ENCODE measurements around the gene CDKAL1. TPM values are rescaled to one million over a fixed set of nuclear protein-coding genes. Genes with fewer than 3 reads are reported as not detected.
"Not testable (repeated sequence)": the region's sequence is repeated elsewhere in the genome, so short reads cannot be mapped to it uniquely, and the experiment has no call there.

CDKAL1 gene
- total RNA-seq, 2 experiments from 2014 or later: 20.4 TPM

DNA sequence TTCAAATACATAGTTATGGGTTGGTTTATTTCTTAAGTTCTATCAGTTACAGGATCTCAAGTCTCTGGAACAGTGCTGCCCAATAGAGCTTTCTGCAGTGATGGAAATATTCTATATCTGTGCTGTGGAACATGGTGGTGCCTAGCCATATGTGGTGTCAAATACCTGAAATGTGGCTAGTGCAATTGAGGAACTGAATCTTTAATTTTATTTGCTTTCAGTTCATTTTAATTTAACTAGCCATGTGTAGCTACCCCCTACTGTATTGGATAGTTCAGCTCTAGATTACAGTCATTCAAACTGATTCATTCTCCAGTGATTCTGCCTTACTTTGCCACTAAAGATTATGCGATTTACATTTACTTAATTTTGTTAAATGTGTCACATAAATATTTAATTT, 503.2 kb downstream of the CDKAL1 start:
- Mint-ChIP-seq H3K4me1 (ENCODE audit: low read depth) (no peaks in the 10 kb centered on the region), H3K4me3 (no peak overlapping the region), H3K27me3 (ENCODE audit: low read depth) (no peaks in the 10 kb centered on the region), H3K36me3 (ENCODE audit: low read depth) (peaks cover 3% of the 10 kb centered on the region), H3K9me3 (no peaks in the 10 kb centered on the region), H3K27ac (no peak overlapping the region)
- DNase-seq: no peak
- CTCF ChIA-PET: no interaction called here
- intact Hi-C loops (cut with micrococcal nuclease): no loop called here

DNA sequence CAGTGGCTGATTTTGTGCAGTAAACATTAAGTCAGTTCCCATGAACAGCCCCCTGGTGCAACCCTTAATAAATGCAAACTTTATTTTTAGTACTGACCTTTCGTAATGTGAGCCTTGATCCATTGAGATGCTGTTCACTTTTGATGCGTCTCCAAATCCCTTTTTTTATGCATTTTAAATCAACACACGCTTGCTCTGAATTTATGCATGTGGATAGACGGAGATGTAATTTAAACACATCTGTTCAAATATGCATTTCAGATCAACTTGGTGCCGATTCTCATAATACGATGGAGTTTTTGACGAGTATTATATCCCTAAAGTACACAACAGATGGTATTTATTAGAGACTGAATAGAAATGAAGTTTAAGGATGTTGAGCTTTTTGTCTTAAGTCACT, 505.7 kb downstream of the CDKAL1 start:
- no peak overlapping the region for H3K4me3 Mint-ChIP-seq
- H3K27ac Mint-ChIP-seq: no peak overlapping the region
- intact Hi-C loops (cut with micrococcal nuclease): no loop called here
- H3K9me3 Mint-ChIP-seq: no peaks in the 10 kb centered on the region
- DNase-seq: no peak
- peaks cover 8% of the 10 kb centered on the region for H3K36me3 Mint-ChIP-seq (ENCODE audit: low read depth)
- CTCF ChIA-PET: no interaction called here
- no peaks in the 10 kb centered on the region for H3K27me3 Mint-ChIP-seq (ENCODE audit: low read depth)
- H3K4me1 Mint-ChIP-seq (ENCODE audit: low read depth): no peaks in the 10 kb centered on the region

DNA sequence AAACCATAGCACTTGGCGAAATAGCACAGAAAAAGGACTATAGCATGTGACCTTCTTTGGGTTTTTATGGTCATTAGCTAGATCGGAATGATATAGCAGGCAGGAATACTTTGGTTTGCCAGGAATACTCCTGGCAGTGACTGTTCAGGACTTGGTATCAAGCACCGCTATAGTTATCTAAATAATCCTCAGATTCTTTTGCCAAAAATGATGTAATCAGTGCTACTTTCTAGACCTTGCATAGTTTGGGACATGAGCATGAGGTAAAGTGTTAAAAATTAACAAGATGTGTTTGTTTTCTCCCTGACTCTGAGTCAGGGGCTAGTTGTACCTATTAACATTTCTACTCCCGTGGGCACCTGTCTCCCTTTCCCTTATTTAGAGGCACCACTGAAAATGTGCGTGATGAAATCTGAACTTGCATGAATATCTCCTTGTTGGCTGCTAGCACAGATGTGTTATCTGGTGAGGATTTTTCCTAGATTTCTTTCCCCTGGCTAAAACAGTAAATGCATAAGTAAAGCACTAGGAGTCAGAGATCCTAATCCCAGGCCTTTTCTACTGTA, 511.0 kb downstream of the CDKAL1 start:
- Mint-ChIP-seq H3K4me1 (ENCODE audit: low read depth) (no peaks in the 10 kb centered on the region), H3K4me3 (no peak overlapping the region), H3K36me3 (ENCODE audit: low read depth) (peaks cover 10% of the 10 kb centered on the region), H3K27me3 (ENCODE audit: low read depth) (no peaks in the 10 kb centered on the region), H3K9me3 (no peaks in the 10 kb centered on the region), H3K27ac (no peak overlapping the region)
- CTCF ChIA-PET: interaction anchor here (0.6 kb wide), 1 partner anchor 32 kb away, joined by 4 read pairs; no protein-coding TSS in a partner anchor
- intact Hi-C loops (cut with micrococcal nuclease): no loop called here
- no peak for DNase-seq

DNA sequence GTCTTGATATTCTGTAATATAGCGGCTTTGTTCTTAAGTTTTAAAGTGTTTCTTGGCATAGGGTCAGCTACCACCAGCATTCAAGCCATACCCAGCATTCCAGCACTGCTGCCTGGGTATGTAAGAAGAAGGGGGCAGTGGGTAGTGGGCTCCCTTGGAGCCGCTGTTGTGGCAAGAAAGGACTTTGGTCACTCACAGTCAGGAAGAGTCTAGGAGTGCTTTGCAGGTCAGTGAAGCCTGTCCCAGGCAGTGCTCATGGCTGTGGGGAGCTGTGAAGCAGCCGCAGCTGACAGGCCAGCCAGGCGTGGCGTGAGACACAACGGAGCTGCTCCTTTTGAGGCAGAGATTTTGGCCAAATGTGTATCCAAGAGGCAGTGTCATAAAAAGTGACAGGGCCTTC, 512.0 kb downstream of the CDKAL1 start:
- no peak for DNase-seq
- Mint-ChIP-seq H3K36me3 (ENCODE audit: low read depth) (peaks cover 12% of the 10 kb centered on the region), H3K4me1 (ENCODE audit: low read depth) (no peaks in the 10 kb centered on the region), H3K27ac (no peak overlapping the region), H3K4me3 (no peak overlapping the region), H3K9me3 (no peaks in the 10 kb centered on the region), H3K27me3 (ENCODE audit: low read depth) (no peaks in the 10 kb centered on the region)
- intact Hi-C loops (cut with micrococcal nuclease): no loop called here
- CTCF ChIA-PET: no interaction called here

DNA sequence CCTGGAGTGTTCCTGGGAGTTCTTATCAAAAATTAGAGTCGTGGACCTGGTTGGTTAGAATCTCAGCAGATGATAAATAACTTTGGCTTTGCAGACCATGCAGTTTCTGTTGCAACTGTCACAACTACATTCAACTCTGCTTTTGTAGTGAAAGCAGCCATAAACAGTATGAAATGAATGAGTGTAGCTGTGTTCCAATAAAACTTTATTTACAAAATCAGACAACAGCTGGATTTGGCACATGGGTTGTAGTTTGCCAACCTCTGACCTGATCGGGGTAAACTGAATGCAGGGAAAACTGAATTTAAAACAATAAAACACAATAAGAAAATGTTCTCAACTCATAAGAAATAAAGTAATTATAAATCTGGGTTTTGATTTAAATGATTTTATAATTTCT, 513.8 kb downstream of the CDKAL1 start:
- Mint-ChIP-seq H3K4me1 (ENCODE audit: low read depth) (no peaks in the 10 kb centered on the region), H3K9me3 (no peaks in the 10 kb centered on the region), H3K36me3 (ENCODE audit: low read depth) (peaks cover 13% of the 10 kb centered on the region), H3K27me3 (ENCODE audit: low read depth) (no peaks in the 10 kb centered on the region), H3K27ac (no peak overlapping the region), H3K4me3 (no peak overlapping the region)
- no peak for DNase-seq
- CTCF ChIA-PET: no interaction called here
- intact Hi-C loops (cut with micrococcal nuclease): no loop called here

DNA sequence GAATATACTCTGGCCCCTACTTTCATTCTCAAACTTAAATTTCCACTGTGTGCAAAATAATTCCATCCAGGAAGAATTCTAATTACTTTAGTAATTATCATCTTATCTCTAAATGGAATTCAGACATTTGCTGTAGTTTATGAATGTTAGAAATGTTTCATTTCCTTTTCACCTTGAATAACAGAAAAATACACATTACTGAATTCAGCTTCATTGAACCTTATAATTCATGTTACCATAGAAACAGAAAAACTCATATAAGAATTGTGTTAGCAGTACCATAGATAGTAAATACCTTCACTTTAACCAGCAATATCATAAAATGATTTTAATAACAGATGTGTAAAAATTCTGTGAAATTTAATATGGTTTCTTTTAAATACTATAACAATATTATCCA, 514.9 kb downstream of the CDKAL1 start:
- intact Hi-C loops (cut with micrococcal nuclease): no loop called here
- Mint-ChIP-seq H3K4me1 (ENCODE audit: low read depth) (peaks cover 2% of the 10 kb centered on the region), H3K27me3 (ENCODE audit: low read depth) (no peaks in the 10 kb centered on the region), H3K9me3 (peaks cover 3% of the 10 kb centered on the region), H3K27ac (no peak overlapping the region), H3K36me3 (ENCODE audit: low read depth) (peaks cover 21% of the 10 kb centered on the region), H3K4me3 (no peak overlapping the region)
- CTCF ChIA-PET: no interaction called here
- no peak for DNase-seq

DNA sequence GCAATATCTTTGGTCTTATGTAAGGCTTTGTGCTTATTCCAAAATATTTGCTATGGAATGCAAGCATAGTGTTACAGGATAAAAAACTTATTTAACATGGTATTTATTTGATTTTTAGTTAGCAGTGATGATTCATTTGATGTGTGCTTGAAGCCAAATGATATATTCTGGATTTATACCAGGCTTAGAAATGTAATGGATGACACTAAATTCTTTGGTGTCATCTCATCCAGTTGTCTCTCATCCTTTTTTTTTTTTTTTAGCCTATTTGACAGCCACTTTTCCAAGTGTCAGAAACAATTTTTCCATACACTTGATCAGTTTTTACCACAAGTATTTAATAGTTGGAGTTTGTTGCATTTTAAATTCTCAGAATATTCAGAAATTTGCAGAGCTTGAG, 515.3 kb downstream of the CDKAL1 start:
- peaks cover 2% of the 10 kb centered on the region for H3K4me1 Mint-ChIP-seq (ENCODE audit: low read depth)
- no peaks in the 10 kb centered on the region for H3K27me3 Mint-ChIP-seq (ENCODE audit: low read depth)
- H3K36me3 Mint-ChIP-seq (ENCODE audit: low read depth): peaks cover 21% of the 10 kb centered on the region
- intact Hi-C loops (cut with micrococcal nuclease): no loop called here
- no peak for DNase-seq
- H3K4me3 Mint-ChIP-seq: no peak overlapping the region
- H3K27ac Mint-ChIP-seq: no peak overlapping the region
- peaks cover 3% of the 10 kb centered on the region for H3K9me3 Mint-ChIP-seq
- CTCF ChIA-PET: no interaction called here

DNA sequence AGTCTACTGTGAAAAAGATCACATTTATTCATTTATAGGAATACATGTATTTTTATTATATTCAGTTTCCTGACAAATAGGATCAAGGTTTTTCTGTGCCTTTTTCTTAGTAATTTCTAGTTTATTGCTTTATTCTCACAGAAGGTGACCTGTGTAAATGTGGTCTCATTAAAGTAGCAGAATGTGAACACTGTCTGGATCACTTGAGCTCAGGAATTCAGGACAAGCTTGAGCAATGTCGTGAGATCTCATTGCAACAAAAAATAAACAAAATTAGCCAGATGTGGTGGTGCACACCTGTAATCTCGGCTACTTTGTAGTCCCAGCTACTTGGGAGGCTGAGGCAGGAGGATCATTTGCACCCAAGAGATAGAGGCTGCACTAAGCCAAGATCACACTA, 516.7 kb downstream of the CDKAL1 start:
- Mint-ChIP-seq H3K4me1 (ENCODE audit: low read depth) (peaks cover 2% of the 10 kb centered on the region), H3K9me3 (peaks cover 9% of the 10 kb centered on the region), H3K27me3 (ENCODE audit: low read depth) (no peaks in the 10 kb centered on the region), H3K36me3 (ENCODE audit: low read depth) (peaks cover 25% of the 10 kb centered on the region), H3K4me3 (no peak overlapping the region), H3K27ac (no peak overlapping the region)
- CTCF ChIA-PET: no interaction called here
- intact Hi-C loops (cut with micrococcal nuclease): no loop called here
- DNase-seq: no peak

DNA sequence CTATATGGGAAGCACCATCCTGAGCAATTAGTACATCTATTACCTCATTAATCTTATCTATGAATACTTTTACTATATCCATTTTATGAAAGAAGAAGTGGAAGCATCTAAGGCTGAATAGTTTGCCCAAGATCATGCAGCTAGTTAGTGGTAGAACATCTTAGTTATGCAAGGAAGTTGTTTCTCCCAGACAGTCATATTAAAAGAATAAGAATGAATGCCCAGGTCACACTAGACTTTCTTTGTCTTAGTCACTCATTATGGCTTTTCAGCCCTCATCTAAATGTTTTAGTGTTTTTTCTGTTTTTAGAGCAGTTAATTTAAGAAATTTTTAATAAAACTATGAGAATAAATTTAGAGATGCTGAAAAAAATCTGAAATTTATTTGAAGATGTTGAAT, 517.5 kb downstream of the CDKAL1 start:
- Mint-ChIP-seq H3K27ac (no peak overlapping the region), H3K4me1 (ENCODE audit: low read depth) (peaks cover 2% of the 10 kb centered on the region), H3K36me3 (ENCODE audit: low read depth) (peaks cover 34% of the 10 kb centered on the region), H3K4me3 (no peak overlapping the region), H3K27me3 (ENCODE audit: low read depth) (no peaks in the 10 kb centered on the region), H3K9me3 (peaks cover 17% of the 10 kb centered on the region)
- CTCF ChIA-PET: no interaction called here
- DNase-seq: no peak
- intact Hi-C loops (cut with micrococcal nuclease): no loop called here

DNA sequence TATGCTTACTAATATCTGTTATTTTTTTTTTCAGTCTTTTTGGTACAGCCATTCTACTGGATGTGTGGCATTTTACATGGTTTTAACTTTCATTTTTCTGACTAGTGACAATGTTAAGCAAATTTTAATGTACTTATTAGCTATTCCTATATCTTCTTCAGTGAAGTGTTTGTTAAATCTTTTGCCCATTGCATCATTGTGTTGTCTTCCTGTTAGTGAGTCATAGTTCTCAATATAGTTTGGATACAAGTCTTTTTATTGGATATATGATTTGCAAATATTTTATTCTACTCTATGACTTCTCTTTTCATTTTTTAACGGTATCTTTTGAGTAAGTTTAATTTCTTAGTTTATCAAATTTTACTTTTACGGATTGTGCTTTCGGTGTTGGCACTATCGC, 519.4 kb downstream of the CDKAL1 start:
- H3K27ac Mint-ChIP-seq: no peak overlapping the region
- H3K27me3 Mint-ChIP-seq (ENCODE audit: low read depth): no peaks in the 10 kb centered on the region
- CTCF ChIA-PET: no interaction called here
- no peak overlapping the region for H3K4me3 Mint-ChIP-seq
- intact Hi-C loops (cut with micrococcal nuclease): no loop called here
- peaks cover 24% of the 10 kb centered on the region for H3K9me3 Mint-ChIP-seq
- DNase-seq: no peak
- H3K4me1 Mint-ChIP-seq (ENCODE audit: low read depth): peaks cover 2% of the 10 kb centered on the region
- H3K36me3 Mint-ChIP-seq (ENCODE audit: low read depth): peaks cover 45% of the 10 kb centered on the region

DNA sequence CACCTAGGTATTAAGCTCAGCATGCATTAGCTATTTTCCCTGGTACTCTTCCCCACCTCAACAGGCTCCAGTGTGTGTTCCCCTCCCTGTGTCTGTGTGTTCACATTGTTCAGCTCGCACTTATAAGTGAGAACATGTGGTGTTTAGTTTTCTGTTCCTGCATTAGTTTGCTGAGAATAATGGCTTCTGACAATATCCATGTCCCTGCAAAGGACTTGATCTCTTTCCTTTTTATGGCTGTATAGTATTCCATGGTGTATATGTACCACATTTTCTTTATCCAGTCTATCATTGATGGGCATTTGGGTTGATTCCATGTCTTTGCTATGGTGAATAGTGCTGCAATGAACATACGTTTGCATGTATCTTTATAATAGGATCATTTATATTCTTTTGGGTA, 521.2 kb downstream of the CDKAL1 start:
- H3K4me1 Mint-ChIP-seq (ENCODE audit: low read depth); DNase-seq; H3K4me3 Mint-ChIP-seq; H3K27me3 Mint-ChIP-seq (ENCODE audit: low read depth); intact Hi-C loops (cut with micrococcal nuclease); H3K27ac Mint-ChIP-seq: not testable (repeated sequence)
- Mint-ChIP-seq H3K9me3 (peaks cover 29% of the 10 kb centered on the region), H3K36me3 (ENCODE audit: low read depth) (peaks cover 50% of the 10 kb centered on the region)
- CTCF ChIA-PET: interaction anchor here (0.6 kb wide), 1 partner anchor 26 kb away, joined by 5 read pairs; no protein-coding TSS in a partner anchor

DNA sequence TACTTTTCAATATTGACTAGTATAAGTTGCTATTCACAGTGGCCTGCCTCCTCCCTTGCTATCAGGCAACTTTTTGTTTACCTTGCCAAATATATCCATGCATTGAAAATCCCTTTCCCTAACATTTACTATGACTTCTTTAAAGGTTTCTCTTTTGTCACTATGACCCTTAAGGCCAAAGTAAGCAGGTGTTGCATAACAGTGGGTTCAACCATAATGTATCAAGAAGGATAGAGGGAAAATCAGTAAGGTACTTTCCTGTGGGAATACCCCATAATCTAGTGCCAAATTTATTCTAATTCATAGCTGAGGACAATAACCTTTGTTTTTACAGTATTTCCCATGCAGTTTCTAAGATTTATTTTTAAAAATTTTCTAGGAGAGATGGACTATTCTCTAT, 527.6 kb downstream of the CDKAL1 start:
- no peak for DNase-seq
- H3K36me3 Mint-ChIP-seq (ENCODE audit: low read depth): peaks cover 39% of the 10 kb centered on the region
- H3K27me3 Mint-ChIP-seq (ENCODE audit: low read depth): no peaks in the 10 kb centered on the region
- intact Hi-C loops (cut with micrococcal nuclease): no loop called here
- H3K4me3 Mint-ChIP-seq: no peak overlapping the region
- CTCF ChIA-PET: interaction anchor here (0.5 kb wide), 1 partner anchor 372 kb away, joined by 3 read pairs; no protein-coding TSS in a partner anchor
- H3K4me1 Mint-ChIP-seq (ENCODE audit: low read depth): peaks cover 1% of the 10 kb centered on the region
- H3K9me3 Mint-ChIP-seq: peaks cover 12% of the 10 kb centered on the region
- H3K27ac Mint-ChIP-seq: no peak overlapping the region

DNA sequence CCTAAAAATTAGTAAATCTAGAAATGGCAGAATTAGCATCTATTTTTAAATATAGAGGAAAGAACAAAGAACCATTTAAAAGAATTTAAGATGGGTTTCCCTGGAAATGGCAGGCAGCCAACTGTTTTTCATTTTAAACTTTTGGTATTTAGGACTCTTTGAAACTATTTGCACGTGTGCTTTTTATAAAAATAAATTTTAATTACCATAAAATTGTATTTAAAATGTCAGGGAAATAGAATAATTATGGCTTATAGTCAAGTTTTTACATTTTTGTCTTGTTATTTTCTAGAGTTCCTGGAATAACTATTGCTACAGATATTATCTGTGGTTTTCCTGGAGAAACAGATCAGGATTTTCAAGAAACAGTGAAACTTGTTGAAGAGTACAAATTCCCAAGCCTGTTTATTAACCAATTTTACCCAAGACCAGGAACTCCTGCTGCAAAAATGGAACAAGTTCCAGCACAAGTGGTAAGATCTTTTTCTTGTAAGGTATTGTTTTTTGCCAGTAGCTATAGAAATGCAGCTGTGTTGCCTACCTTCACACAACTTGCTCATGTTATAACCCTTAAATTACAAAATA, 530.6 kb downstream of the CDKAL1 start:
- Mint-ChIP-seq H3K27ac (no peak overlapping the region), H3K27me3 (ENCODE audit: low read depth) (no peaks in the 10 kb centered on the region), H3K9me3 (peaks cover 2% of the 10 kb centered on the region), H3K4me3 (no peak overlapping the region), H3K4me1 (ENCODE audit: low read depth) (peaks cover 6% of the 10 kb centered on the region), H3K36me3 (ENCODE audit: low read depth) (peaks cover 35% of the 10 kb centered on the region)
- CTCF ChIA-PET: no interaction called here
- intact Hi-C loops (cut with micrococcal nuclease): no loop called here
- no peak for DNase-seq
